ENCODE results near the gene CABLES2. TPM values are rescaled to one million over a fixed set of nuclear protein-coding genes. Genes with fewer than 3 reads are reported as not detected.
A peak's percentile ranks its signal among the peaks of the same experiment; 100 is the strongest.

CABLES2 gene
- total and polyA plus RNA-seq, 9 of the 15 experiments (the other 6 are each of a cell fraction or from before 2014, with no cell fraction given): 0.46 to 4.2 (median 1.6) TPM

- ATAC-seq (peak; percentile 10; the same call in 1 of the 3 replicates), FAIRE-seq (peak; percentile 72)
Measured at GRCh38 chr20:62448038-62448437, 41.0 kb upstream of the CABLES2 start.

More at GRCh38 chr20:62448038-62448437, 41.0 kb upstream of the CABLES2 start:
- CTCF ChIA-PET (ENCODE audit: low intra/inter-chr PET ratio): no interaction called here
- Histone ChIP-seq H3K4me1 (replicated peaks in 1 of 2; ENCODE audit: control insufficient read depth in 2 of 2, insufficient read depth in 2 of 2, low read length in 2 of 2) (peaks cover 23 to 71% of the 10 kb centered on the region in 2 experiments; a peak in 4 of 5 replicates), H3K9me1 (ENCODE audit: control insufficient read depth, insufficient read depth, low read length) (no peaks in the 10 kb centered on the region), H4K20me1 (replicated peaks; ENCODE audit: control insufficient read depth, insufficient read depth, low read length) (no peaks in the 10 kb centered on the region), H3K9ac (ENCODE audit: insufficient read depth in 1 of 2, low read depth in 2 of 2, low read length in 2 of 2) (no peak overlapping the region), H3K27ac (ENCODE audit: extremely low read depth, low read depth, low read length) (no peak overlapping the region), H3K27me3 (ENCODE audit: control insufficient read depth in 2 of 2, insufficient read depth in 2 of 2, low read length in 2 of 2) (peaks cover 0 to 12% of the 10 kb centered on the region in 2 experiments; a peak in 3 of 5 replicates), H3K9me3 (replicated peaks; ENCODE audit: control insufficient read depth, insufficient read depth, low read depth, low read length) (no peaks in the 10 kb centered on the region), H3K79me2 (ENCODE audit: control insufficient read depth, insufficient read depth, low read length) (no peaks in the 10 kb centered on the region), H2AFZ (ENCODE audit: low read depth, low read length) (peak overlapping the region; percentile 22), H3K4me2 (ENCODE audit: insufficient read depth, low read length) (no peak overlapping the region), H3K36me3 (ENCODE audit: control insufficient read depth, insufficient read depth, low read length) (no peaks in the 10 kb centered on the region), H3K4me3 (no peak overlapping the region)
- TF ChIP-seq ARID1B (IDR thresholded peaks at IDR 0.05) (peak; percentile 14; the same call in 1 of the 2 replicates), ZFP36 (IDR thresholded peaks at IDR 0.05; ENCODE audit: low read depth, low read length, partially characterized antibody) (peak; percentile 21), MTA1 (IDR thresholded peaks at IDR 0.05; ENCODE audit: borderline replicate concordance) (peak; percentile 25; the same call in 1 of the 2 replicates), SRF (CRISPR knock-in tag; IDR thresholded peaks at IDR 0.05) (peak; percentile 85 to 97), CREM (IDR thresholded peaks at IDR 0.05; ENCODE audit: low read depth) (peak; percentile 54), DPF2 (IDR thresholded peaks at IDR 0.05) (peak; percentile 38; the same call in 1 of the 2 replicates), ATF7 (IDR thresholded peaks at IDR 0.05) (peak; percentile 92), ZNF511 (CRISPR knock-in tag; IDR thresholded peaks at IDR 0.05) (no peak), ZNF12 (CRISPR knock-in tag; IDR thresholded peaks at IDR 0.05) (no peak), MAFF (IDR thresholded peaks at IDR 0.05; ENCODE audit: low read length) (no peak), EGR1 (conservative IDR thresholded peaks at IDR 0.05) (no peak), ATF3 (IDR thresholded peaks at IDR 0.05) (peak; percentile 71), ATF3 (CRISPR knock-in tag; conservative IDR thresholded peaks at IDR 0.05) (no peak), JUND (IDR thresholded peaks at IDR 0.05; ENCODE audit: borderline replicate concordance, low read depth, low read length) (peak; percentile 67), JUND (tag; IDR thresholded peaks at IDR 0.05; ENCODE audit: borderline replicate concordance, low read depth, low read length) (peak; percentile 65; the same call in 1 of the 3 replicates), CREB5 (CRISPR knock-in tag; IDR thresholded peaks at IDR 0.05) (no peak), L3MBTL2 (IDR thresholded peaks at IDR 0.05) (peak; percentile 35), ATF1 (CRISPR knock-in tag; IDR thresholded peaks at IDR 0.05) (no peak), ATF1 (tag; IDR thresholded peaks at IDR 0.05) (peak; percentile 47; the same call in 1 of the 2 replicates), CTBP1 (IDR thresholded peaks at IDR 0.05; ENCODE audit: borderline replicate concordance) (peak; percentile 69), CBFB (CRISPR knock-in tag; IDR thresholded peaks at IDR 0.05) (no peak), SMAD4 (CRISPR knock-in tag; conservative IDR thresholded peaks at IDR 0.05) (0 out of 2 replicates have a peak, but pooled peaks have one; percentile 29)
- intact Hi-C loops (cut with micrococcal nuclease) (no loop called here), in situ Hi-C loops (cut with MboI) (no loop called here)
- 33% methylated on average over 10 of the region's 10 CpGs for WGBS (ENCODE audit: insufficient coverage, low coverage, missing lambda C conversion rate)
- no peak for DNase-seq (ENCODE audit: extremely low read depth in 1 of 4, low spot score in 3 of 4)
- BruUV-seq (replicated peaks): no TSS peak
- POLR2A ChIA-PET: interaction anchor here (1.3 kb wide), 1 partner anchor 16 kb away, joined by 3 read pairs; no protein-coding TSS in a partner anchor

Data from K562 (cell line).